Activated T-cell treated with anti-CD3 and anti-CD28 coated beads, Interleukin-2, amount 50 U/mL, for 24 hours (primary cell): ENCODE results near the gene DIS3L.
"Not testable (repeated sequence)": the region's sequence is repeated elsewhere in the genome, so short reads cannot be mapped to it uniquely, and the experiment has no call there.

Experiments used
- DNase-seq: peaks from one replicate; pipeline ENCODE4 v3.0.0-alpha.2; 2020
- H3K27ac Mint-ChIP-seq: 2 replicates; pipeline ENCODE4 v1.8.0; 2020; ENCODE audit warnings: mild to moderate bottlenecking, mixed read lengths
- H3K27me3 Mint-ChIP-seq: 2 replicates; pipeline ENCODE4 v1.8.0; 2020; ENCODE audit warnings: mixed read lengths
- H3K36me3 Mint-ChIP-seq: 2 replicates; pipeline ENCODE4 v1.8.0; 2020; ENCODE audit warnings: low read depth, mixed read lengths
- H3K4me1 Mint-ChIP-seq: 2 replicates; pipeline ENCODE4 v1.8.0; 2020; ENCODE audit warnings: low read depth, mixed read lengths
- H3K4me3 Mint-ChIP-seq: 2 replicates; pipeline ENCODE4 v1.8.0; 2020; ENCODE audit warnings: mild to moderate bottlenecking, moderate library complexity, mixed read lengths
- H3K9me3 Mint-ChIP-seq: 2 replicates; pipeline ENCODE4 v1.8.0; 2020; ENCODE audit warnings: mixed read lengths

The DIS3L gene

GRCh38 chr15:66293419-66294156 is at the start of gene DIS3L:
DIS3L (plus strand) TSS chr15:66293568; CDS start chr15:66293597, 29 bp downstream.
- Mint-ChIP-seq H3K4me3 (peak within 1 kb of the TSS; percentile 88), H3K4me1 (peaks cover 53% of the 10 kb centered on the region), H3K27me3 (no peaks in the 10 kb centered on the region), H3K9me3 (no peaks in the 10 kb centered on the region), H3K27ac (peak within 1 kb of the TSS; percentile 95), H3K36me3 (peaks cover 46% of the 10 kb centered on the region)
- DNase-seq: peak; percentile 84

- not testable (repeated sequence) for H3K27ac Mint-ChIP-seq, H3K36me3 Mint-ChIP-seq
- peaks cover 30% of the 10 kb centered on the region for H3K27me3 Mint-ChIP-seq
These were observed 47.5 kb upstream of the DIS3L start for GRCh38 chr15:66245832-66246231.

GRCh38 chr15:66246937-66247336 is 46.4 kb upstream of the DIS3L start:
- Mint-ChIP-seq H3K4me1 (peaks cover 6% of the 10 kb centered on the region), H3K36me3 (no peaks in the 10 kb centered on the region), H3K27ac (no peak overlapping the region), H3K27me3 (peaks cover 40% of the 10 kb centered on the region), H3K4me3 (no peak overlapping the region), H3K9me3 (no peaks in the 10 kb centered on the region)
- no peak for DNase-seq

More at GRCh38 chr15:66245832-66246231, 47.5 kb upstream of the DIS3L start:
- H3K4me3 Mint-ChIP-seq, H3K9me3 Mint-ChIP-seq, H3K4me1 Mint-ChIP-seq, DNase-seq: not testable (repeated sequence)

GRCh38 chr15:66249605-66250174 is 43.7 kb upstream of the DIS3L start:
- Mint-ChIP-seq H3K4me3 (no peak overlapping the region), H3K27ac (no peak overlapping the region), H3K27me3 (peaks cover 59% of the 10 kb centered on the region)

GRCh38 chr15:66251065-66251789 is 42.1 kb upstream of the DIS3L start:
- Mint-ChIP-seq H3K4me3 (no peak overlapping the region), H3K4me1 (peaks cover 18% of the 10 kb centered on the region), H3K27me3 (peaks cover 66% of the 10 kb centered on the region), H3K9me3 (no peaks in the 10 kb centered on the region), H3K36me3 (no peaks in the 10 kb centered on the region), H3K27ac (no peak overlapping the region)
- no peak for DNase-seq

More at GRCh38 chr15:66249605-66250174, 43.7 kb upstream of the DIS3L start:
- Mint-ChIP-seq H3K4me1 (peaks cover 18% of the 10 kb centered on the region), H3K9me3 (no peaks in the 10 kb centered on the region), H3K36me3 (no peaks in the 10 kb centered on the region)
- no peak for DNase-seq

GRCh38 chr15:66251790-66252684 is 41.3 kb upstream of the DIS3L start:
- Mint-ChIP-seq H3K36me3 (no peaks in the 10 kb centered on the region), H3K27ac (no peak overlapping the region), H3K27me3 (peaks cover 71% of the 10 kb centered on the region), H3K4me1 (peaks cover 18% of the 10 kb centered on the region), H3K9me3 (no peaks in the 10 kb centered on the region), H3K4me3 (peak overlapping the region; percentile 73)
- peak; percentile 72 for DNase-seq

- peak overlapping the region; percentile 73 for H3K4me3 Mint-ChIP-seq
- DNase-seq: peak; percentile 54
- no peaks in the 10 kb centered on the region for H3K36me3 Mint-ChIP-seq
- peaks cover 72% of the 10 kb centered on the region for H3K27me3 Mint-ChIP-seq
- peaks cover 18% of the 10 kb centered on the region for H3K4me1 Mint-ChIP-seq
- H3K27ac Mint-ChIP-seq: no peak overlapping the region
- no peaks in the 10 kb centered on the region for H3K9me3 Mint-ChIP-seq
These were observed 40.5 kb upstream of the DIS3L start for GRCh38 chr15:66252685-66253417.

GRCh38 chr15:66253418-66254088 is 39.8 kb upstream of the DIS3L start, which contains the start of gene MEGF11:
MEGF11 (minus strand) TSS chr15:66253750; CDS start chr15:66128403, 125,347 bp downstream.
- Mint-ChIP-seq H3K4me3 (peak within 1 kb of the TSS; percentile 75), H3K27ac (no peak within 1 kb of the TSS), H3K9me3 (no peaks in the 10 kb centered on the region), H3K4me1 (peaks cover 18% of the 10 kb centered on the region), H3K36me3 (no peaks in the 10 kb centered on the region), H3K27me3 (peaks cover 78% of the 10 kb centered on the region)
- peak; percentile 38 for DNase-seq

- Mint-ChIP-seq H3K27ac (no peak overlapping the region), H3K36me3 (no peaks in the 10 kb centered on the region)
These were observed 39.0 kb upstream of the DIS3L start for GRCh38 chr15:66254089-66254950.

GRCh38 chr15:66254951-66255676 is 38.3 kb upstream of the DIS3L start:
- Mint-ChIP-seq H3K27me3 (peaks cover 78% of the 10 kb centered on the region), H3K9me3 (no peaks in the 10 kb centered on the region), H3K4me3 (no peak overlapping the region), H3K36me3 (no peaks in the 10 kb centered on the region), H3K4me1 (peaks cover 18% of the 10 kb centered on the region), H3K27ac (no peak overlapping the region)
- no peak for DNase-seq

More at GRCh38 chr15:66254089-66254950, 39.0 kb upstream of the DIS3L start:
- peak; percentile 35 for DNase-seq
- Mint-ChIP-seq H3K4me3 (peak overlapping the region; percentile 75), H3K27me3 (peaks cover 80% of the 10 kb centered on the region), H3K9me3 (no peaks in the 10 kb centered on the region), H3K4me1 (peaks cover 18% of the 10 kb centered on the region)

- Mint-ChIP-seq H3K4me1 (peaks cover 14% of the 10 kb centered on the region), H3K27ac (no peak overlapping the region), H3K9me3 (no peaks in the 10 kb centered on the region), H3K27me3 (peaks cover 63% of the 10 kb centered on the region), H3K36me3 (no peaks in the 10 kb centered on the region), H3K4me3 (no peak overlapping the region)
- no peak for DNase-seq
These were observed 36.7 kb upstream of the DIS3L start for GRCh38 chr15:66256692-66257091.

GRCh38 chr15:66261056-66261455 is 32.3 kb upstream of the DIS3L start:
- no peaks in the 10 kb centered on the region for H3K36me3 Mint-ChIP-seq
- no peaks in the 10 kb centered on the region for H3K4me1 Mint-ChIP-seq
- H3K27ac Mint-ChIP-seq: no peak overlapping the region
- no peak for DNase-seq
- peaks cover 46% of the 10 kb centered on the region for H3K27me3 Mint-ChIP-seq
- H3K9me3 Mint-ChIP-seq: peaks cover 11% of the 10 kb centered on the region
- H3K4me3 Mint-ChIP-seq: no peak overlapping the region
